Glomerular endothelial cell (primary cell): ENCODE data around the gene TMEFF2. TPM values are rescaled to one million over a fixed set of nuclear protein-coding genes. Genes with fewer than 3 reads are reported as not detected.
A peak's percentile ranks its signal among the peaks of the same experiment; 100 is the strongest.

Experiments
- DNase-seq: peaks from one replicate; pipeline ENCODE4 v3.0.0-alpha.2; 2011; ENCODE audit warnings: low read depth, low spot score; ENCODE audit errors: extremely low read depth
- total RNA-seq: library from RNA; depleted of rRNA; stranded (reverse); fragments of >200 nt; gene quantifications from 2 replicates; pipeline ENCODE4 v1.2.3, GENCODE V29; 2015

TMEFF2 gene
- total RNA-seq, 1 donor from 2014 or later = not detected

GRCh38 chr2:191916826-191917225 is 277.9 kb downstream of the TMEFF2 start:
- DNase-seq = no peak

GRCh38 chr2:191915750-191916149 is 279.0 kb downstream of the TMEFF2 start:
- DNase-seq = no peak

GRCh38 chr2:191913796-191914195 is 280.9 kb downstream of the TMEFF2 start:
- DNase-seq = no peak

GRCh38 chr2:191912764-191913163 is 282.0 kb downstream of the TMEFF2 start:
- no peak for DNase-seq

GRCh38 chr2:191910518-191910917 is 284.2 kb downstream of the TMEFF2 start:
- no peak for DNase-seq

GRCh38 chr2:191908874-191909273 is 285.9 kb downstream of the TMEFF2 start:
- no peak for DNase-seq

- no peak for DNase-seq
Observed at GRCh38 chr2:191907545-191907944, 287.2 kb downstream of the TMEFF2 start.

- no peak for DNase-seq
Observed at GRCh38 chr2:191907091-191907490, 287.6 kb downstream of the TMEFF2 start.

- no peak for DNase-seq
Observed at GRCh38 chr2:191905336-191905735, 289.4 kb downstream of the TMEFF2 start.

GRCh38 chr2:191901031-191901430 is 293.7 kb downstream of the TMEFF2 start:
- DNase-seq = no peak

- DNase-seq = peak; percentile 74
Observed at GRCh38 chr2:191899410-191899809, 295.3 kb downstream of the TMEFF2 start.
